C4-2B (cell line): Measurements from ENCODE around the gene TNFRSF11A.

Source experiments
- CTCF ChIP-seq: fragments of 450-650 bp; conservative IDR thresholded peaks from 2 replicates; pipeline ENCODE4 v1.5.1; 2017; ENCODE audit warnings: mild to moderate bottlenecking
- ZFX ChIP-seq: fragments of 450-650 bp; IDR thresholded peaks from 2 replicates; pipeline ENCODE4 v1.6.1; 2017

- TF ChIP-seq CTCF (no peak), ZFX (no peak)
Measured at GRCh38 chr18:62387257-62387656, 62.1 kb downstream of the TNFRSF11A start.
